HG03139 (cell line): ENCODE measurements around the gene PATE4.
"Not testable (repeated sequence)": the region's sequence is repeated elsewhere in the genome, so short reads cannot be mapped to it uniquely, and the experiment has no call there.

Experiments used
- ATAC-seq: cut with Tn5 transposase; IDR thresholded peaks from one replicate; pipeline ENCODE4 v1.9.1; 2021; ENCODE audit not compliant: unreplicated experiment

PATE4 gene

GRCh38 chr11:125833016-125833415 is at the start of gene PATE4:
PATE4 (plus strand) TSS chr11:125833316; CDS start chr11:125833360, 44 bp downstream.
- no peak for ATAC-seq

GRCh38 chr11:125784678-125785077 is 48.4 kb upstream of the PATE4 start:
- ATAC-seq: no peak

- ATAC-seq: no peak
Observed at GRCh38 chr11:125787827-125788226, 45.3 kb upstream of the PATE4 start, which contains the start of gene PATE3. PATE3 (plus strand) TSS chr11:125788127; CDS start chr11:125788152, 25 bp downstream.

GRCh38 chr11:125790825-125791224 is 42.3 kb upstream of the PATE4 start:
- ATAC-seq: no peak

GRCh38 chr11:125797641-125798040 is 35.5 kb upstream of the PATE4 start:
- no peak for ATAC-seq

- ATAC-seq: no peak
Observed at GRCh38 chr11:125799808-125800207, 33.3 kb upstream of the PATE4 start.

- no peak for ATAC-seq
Observed at GRCh38 chr11:125802387-125802786, 30.7 kb upstream of the PATE4 start.

- ATAC-seq: no peak
Observed at GRCh38 chr11:125807909-125808308, 25.2 kb upstream of the PATE4 start.

- ATAC-seq: no peak
Observed at GRCh38 chr11:125835748-125836147, 2.6 kb downstream of the PATE4 start.

- no peak for ATAC-seq
Observed at GRCh38 chr11:125842321-125842948, 9.3 kb downstream of the PATE4 start.

GRCh38 chr11:125846188-125846587 is 13.1 kb downstream of the PATE4 start:
- ATAC-seq: no peak

- ATAC-seq: not testable (repeated sequence)
Observed at GRCh38 chr11:125857670-125858069, 24.6 kb downstream of the PATE4 start.

GRCh38 chr11:125862786-125863185 is 29.7 kb downstream of the PATE4 start:
- ATAC-seq: not testable (repeated sequence)

- not testable (repeated sequence) for ATAC-seq
Observed at GRCh38 chr11:125865354-125865753, 32.2 kb downstream of the PATE4 start.

- ATAC-seq: no peak
Observed at GRCh38 chr11:125869521-125869920, 36.4 kb downstream of the PATE4 start.

GRCh38 chr11:125871391-125872137 is 38.4 kb downstream of the PATE4 start:
- ATAC-seq: no peak

- no peak for ATAC-seq
Observed at GRCh38 chr11:125872138-125872491, 39.0 kb downstream of the PATE4 start.

GRCh38 chr11:125873881-125874555 is 40.9 kb downstream of the PATE4 start:
- no peak for ATAC-seq

- no peak for ATAC-seq
Observed at GRCh38 chr11:125874556-125875124, 41.5 kb downstream of the PATE4 start.

- no peak for ATAC-seq
Observed at GRCh38 chr11:125881291-125881690, 48.2 kb downstream of the PATE4 start.

GRCh38 chr11:125883375-125883774 is 50.3 kb downstream of the PATE4 start:
- no peak for ATAC-seq

- peak; percentile 36 for ATAC-seq
Observed at GRCh38 chr11:125886997-125887372, 53.9 kb downstream of the PATE4 start.
